ENCODE measurements around the gene ALG1.

Gene ALG1

DNA sequence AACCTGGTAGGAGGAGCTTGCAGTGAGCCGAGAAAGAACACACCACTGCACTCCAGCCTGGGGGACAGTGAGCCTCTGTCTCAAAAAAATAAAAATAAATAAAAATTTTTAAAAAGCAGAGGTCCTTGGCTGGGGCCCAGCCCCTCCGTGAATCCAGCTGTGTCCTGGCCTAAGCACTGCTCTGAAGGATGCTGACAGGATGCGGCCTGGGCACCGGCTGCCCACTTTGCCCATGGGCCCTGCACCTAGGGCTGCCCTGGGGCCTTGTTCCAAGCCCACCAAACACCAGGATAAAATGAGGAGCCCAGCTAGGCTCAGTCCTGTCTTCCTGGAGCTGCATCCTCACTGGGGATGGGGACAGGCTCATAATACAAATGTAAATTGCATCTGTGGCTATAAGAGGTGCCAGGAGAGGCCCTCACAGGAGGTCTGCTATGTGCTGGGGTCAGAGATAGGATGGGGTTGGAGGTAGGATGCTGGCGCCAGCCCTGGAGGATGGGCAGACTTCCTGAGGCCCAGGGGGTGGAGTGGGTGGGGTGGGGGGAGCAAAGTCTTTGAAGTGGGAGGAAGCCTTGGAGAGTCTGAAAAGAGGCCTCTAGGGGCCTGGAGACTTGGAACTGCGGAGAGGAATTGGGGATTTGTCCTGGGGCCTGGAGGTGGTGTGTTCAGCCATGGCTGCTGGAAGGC lies 12.1 kb upstream of the ALG1 start:
- no peak for DNase-seq (ENCODE audit: low read depth)
- H3K4me3 ChIP-seq (replicated peaks; ENCODE audit: low read depth, low read length): no peak overlapping the region
- TF ChIP-seq, protein P1, sequence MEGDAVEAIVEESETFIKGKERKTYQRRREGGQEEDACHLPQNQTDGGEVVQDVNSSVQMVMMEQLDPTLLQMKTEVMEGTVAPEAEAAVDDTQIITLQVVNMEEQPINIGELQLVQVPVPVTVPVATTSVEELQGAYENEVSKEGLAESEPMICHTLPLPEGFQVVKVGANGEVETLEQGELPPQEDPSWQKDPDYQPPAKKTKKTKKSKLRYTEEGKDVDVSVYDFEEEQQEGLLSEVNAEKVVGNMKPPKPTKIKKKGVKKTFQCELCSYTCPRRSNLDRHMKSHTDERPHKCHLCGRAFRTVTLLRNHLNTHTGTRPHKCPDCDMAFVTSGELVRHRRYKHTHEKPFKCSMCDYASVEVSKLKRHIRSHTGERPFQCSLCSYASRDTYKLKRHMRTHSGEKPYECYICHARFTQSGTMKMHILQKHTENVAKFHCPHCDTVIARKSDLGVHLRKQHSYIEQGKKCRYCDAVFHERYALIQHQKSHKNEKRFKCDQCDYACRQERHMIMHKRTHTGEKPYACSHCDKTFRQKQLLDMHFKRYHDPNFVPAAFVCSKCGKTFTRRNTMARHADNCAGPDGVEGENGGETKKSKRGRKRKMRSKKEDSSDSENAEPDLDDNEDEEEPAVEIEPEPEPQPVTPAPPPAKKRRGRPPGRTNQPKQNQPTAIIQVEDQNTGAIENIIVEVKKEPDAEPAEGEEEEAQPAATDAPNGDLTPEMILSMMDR (IDR thresholded peaks at IDR 0.05; ENCODE audit: low read length, missing control alignments): no peak

DNA sequence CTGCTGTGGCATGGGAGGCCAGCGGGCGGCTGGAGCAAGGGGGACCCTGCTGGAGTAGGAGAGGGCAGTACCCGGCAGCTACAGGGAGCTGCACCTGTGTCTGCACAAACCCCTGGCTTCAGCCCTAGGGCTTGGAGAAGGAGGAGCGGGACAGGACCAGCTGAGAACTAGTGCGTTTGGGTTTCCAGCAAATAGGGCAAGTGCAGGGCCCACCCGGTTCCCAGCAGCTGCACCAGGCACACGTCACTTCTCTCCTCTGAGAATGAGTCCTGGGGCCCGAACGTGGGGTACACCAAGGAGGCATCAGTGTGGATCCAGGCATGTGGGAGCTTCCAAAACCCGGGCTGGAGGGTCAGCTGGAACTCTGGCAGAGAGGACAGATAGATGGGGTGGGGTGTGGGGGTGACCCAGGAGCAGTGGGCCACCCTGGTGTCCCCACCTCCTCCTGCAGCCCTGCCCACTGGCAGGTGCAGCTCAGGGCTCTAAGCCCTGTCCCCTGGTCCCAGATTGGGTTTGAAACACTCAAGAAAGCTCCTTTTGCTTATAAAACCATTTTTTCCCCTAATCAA lies 11.5 kb upstream of the ALG1 start:
- no peak overlapping the region for H3K4me3 ChIP-seq (replicated peaks; ENCODE audit: low read depth, low read length)
- DNase-seq (ENCODE audit: low read depth): no peak
- TF ChIP-seq, protein P1 (IDR thresholded peaks at IDR 0.05; ENCODE audit: low read length, missing control alignments): no peak

DNA sequence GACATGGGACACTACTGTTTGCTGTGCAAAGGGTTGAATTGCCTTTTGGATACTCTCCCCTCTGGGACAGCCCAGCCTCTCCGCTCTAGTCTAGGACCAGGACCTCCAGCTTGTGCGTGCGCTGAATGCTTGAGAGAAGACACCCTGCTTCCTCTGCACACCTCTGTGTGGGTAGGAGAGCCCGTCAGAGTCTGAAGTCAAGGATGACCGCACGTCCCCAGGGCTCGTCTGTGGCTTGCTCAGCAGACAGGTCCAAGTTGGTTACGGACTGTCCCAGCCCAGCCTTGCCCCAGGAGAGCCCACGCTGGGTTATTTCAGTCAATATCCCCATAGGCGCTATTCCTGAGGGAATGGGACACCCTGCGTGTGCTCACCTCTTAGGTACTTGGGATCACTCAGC lies 9.6 kb upstream of the ALG1 start:
- DNase-seq (ENCODE audit: low read depth): no peak
- no peak overlapping the region for H3K4me3 ChIP-seq (replicated peaks; ENCODE audit: low read depth, low read length)
- TF ChIP-seq, protein P1 (IDR thresholded peaks at IDR 0.05; ENCODE audit: low read length, missing control alignments): no peak

DNA sequence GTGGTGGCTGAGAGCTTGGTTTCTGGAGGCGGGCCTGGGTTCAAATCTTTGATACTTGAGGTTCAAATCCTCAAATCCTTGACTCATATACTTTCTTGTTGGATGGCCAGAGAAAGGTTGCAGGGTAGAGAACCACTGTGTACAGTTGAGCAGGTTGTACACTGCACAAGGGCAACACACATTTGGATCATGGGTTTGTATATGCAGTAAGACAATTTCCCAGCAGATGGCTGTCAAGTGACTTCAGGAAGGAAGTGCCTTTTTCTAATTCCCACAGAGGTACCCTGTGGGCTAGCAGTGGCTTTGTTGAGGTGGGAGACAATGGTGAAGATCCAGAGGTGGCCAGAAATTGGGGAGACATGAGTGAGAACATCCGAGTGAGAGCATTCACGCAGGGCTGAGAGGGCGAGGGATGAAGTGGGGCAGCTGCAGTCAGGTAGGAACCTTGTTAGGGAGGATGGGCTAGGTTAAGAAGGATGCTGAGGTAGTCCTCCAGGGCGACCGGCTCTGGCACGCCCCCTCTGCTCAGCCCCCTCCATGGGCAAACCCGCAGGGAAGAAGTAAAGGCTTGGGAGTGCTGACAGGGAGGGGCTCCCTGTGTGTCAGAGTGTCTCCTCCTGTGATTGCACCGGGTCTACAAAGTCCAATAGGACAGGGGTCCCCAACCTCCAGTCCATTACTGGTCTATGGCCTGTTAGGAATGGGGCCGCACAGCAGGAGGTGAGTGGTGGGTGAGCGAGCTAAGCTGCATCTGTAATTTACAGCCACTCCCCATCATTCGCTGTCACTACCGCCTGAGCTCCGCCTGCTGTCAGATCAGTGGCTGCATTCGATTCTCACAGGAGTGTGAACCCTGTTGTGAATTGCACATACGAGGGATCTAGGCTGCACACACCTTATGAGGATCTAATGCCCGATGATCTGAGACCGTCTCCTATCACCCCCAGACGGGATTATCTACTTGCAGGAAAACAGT lies 8.6 kb upstream of the ALG1 start:
- H3K4me3 ChIP-seq (replicated peaks; ENCODE audit: low read depth, low read length): no peak overlapping the region
- TF ChIP-seq, protein P1 (IDR thresholded peaks at IDR 0.05; ENCODE audit: low read length, missing control alignments): no peak
- DNase-seq (ENCODE audit: low read depth): no peak

DNA sequence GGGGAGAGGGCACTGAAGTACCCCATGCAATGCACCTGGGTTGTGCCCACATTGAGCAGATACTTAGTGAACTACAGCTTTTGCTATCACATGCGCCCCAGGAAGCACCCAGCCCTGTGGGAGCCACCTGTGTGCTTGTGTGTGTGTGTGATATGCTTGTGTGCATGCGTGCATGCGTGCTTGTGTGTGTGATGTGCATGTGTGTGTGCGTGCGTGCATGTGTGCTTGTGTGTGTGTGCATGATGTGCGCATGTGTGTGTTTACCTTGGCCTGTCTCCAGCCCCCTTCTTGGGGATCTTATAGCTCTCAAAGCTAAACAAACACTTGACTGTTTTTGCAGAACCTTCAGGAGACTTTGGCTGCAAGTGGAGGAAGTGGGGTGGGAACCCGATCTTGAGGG lies 6.7 kb upstream of the ALG1 start:
- no peak for DNase-seq (ENCODE audit: low read depth)
- H3K4me3 ChIP-seq (replicated peaks; ENCODE audit: low read depth, low read length): no peak overlapping the region
- TF ChIP-seq, protein P1 (IDR thresholded peaks at IDR 0.05; ENCODE audit: low read length, missing control alignments): no peak

DNA sequence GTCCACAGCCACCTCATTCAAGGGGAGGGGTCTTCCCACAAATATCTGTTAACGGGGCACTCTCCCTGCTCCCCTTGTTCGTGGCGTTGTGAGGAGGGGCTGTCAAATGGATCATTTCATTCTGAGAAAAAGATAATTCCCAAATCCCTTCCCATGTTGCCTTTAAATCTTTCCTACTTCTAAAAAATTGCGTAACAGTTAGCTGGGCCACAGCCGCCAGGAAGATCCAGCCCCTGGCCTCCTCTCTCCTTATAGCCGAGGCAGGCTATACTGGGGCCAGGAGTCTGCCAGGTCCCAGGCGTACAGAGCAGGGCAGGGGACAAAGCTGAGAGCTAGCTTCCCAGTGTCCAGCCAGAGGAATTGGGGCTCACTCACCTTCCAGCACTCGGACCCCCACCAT lies 6.3 kb upstream of the ALG1 start:
- no peak overlapping the region for H3K4me3 ChIP-seq (replicated peaks; ENCODE audit: low read depth, low read length)
- no peak for DNase-seq (ENCODE audit: low read depth)

More for the DNA sequence above, 6.3 kb upstream of the ALG1 start:
- TF ChIP-seq, protein P1 (IDR thresholded peaks at IDR 0.05; ENCODE audit: low read length, missing control alignments): no peak
